Forelimb muscle (tissue), 1 donor: ENCODE results near the gene POLR2M. TPM values are rescaled to one million over a fixed set of nuclear protein-coding genes. Genes with fewer than 3 reads are reported as not detected.

Experiments
- DNase-seq: peaks from one replicate; pipeline ENCODE4 v3.0.0-alpha.2; 2013; ENCODE audit warnings: low read depth
- polyA plus RNA-seq: library from polyadenylated mRNA; unstranded; fragments of 120-200 nt; gene quantifications from one replicate; pipeline ENCODE4 v1.2.1, GENCODE V29; 2013; ENCODE audit not compliant: insufficient read length

POLR2M gene
- polyA plus RNA-seq, 1 donor, result 38.9 TPM

- no peak for DNase-seq
These were observed 15.4 kb upstream of the POLR2M start for GRCh38 chr15:57691082-57691481.

- DNase-seq, result no peak
These were observed 13.8 kb upstream of the POLR2M start for GRCh38 chr15:57692709-57693108.

DNA sequence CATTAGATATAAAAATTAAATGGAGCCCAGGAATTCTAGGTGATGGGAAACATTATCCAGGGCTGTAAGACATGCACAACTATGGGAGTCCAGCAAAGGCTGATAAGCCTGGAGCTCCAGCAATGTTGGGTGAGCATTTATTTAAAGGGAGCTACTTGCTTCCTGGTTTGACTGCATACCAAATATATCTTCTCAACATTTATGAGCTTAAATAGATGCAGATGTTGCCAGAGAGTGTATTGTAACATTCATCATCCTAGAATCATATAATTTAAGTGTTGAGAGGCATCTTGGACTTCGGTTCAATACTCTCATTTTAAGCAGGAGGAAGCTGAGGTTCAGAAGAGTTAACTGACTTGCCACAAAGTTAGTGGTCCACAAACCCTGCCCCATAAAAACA lies 12.2 kb upstream of the POLR2M start:
- DNase-seq, result no peak

DNA sequence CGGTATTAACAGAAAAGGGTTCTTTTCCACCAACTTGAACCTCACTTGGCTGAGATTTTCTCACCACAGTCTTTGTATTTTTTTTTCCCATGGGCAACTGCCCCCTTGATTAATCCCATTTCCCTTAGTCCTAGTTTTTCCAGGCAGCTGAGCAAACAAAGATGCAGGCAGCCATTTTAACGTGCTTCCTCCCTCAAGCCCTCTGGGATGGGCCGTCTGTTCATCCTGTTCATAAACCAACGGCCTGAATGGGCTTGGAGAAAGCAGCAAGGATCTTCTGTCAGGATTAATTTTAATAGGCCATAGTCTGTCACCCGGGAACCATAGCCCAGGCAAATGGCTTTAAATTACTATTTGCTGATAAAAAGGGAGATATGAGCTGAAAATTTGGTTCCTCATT lies 10.4 kb upstream of the POLR2M start:
- no peak for DNase-seq

DNA sequence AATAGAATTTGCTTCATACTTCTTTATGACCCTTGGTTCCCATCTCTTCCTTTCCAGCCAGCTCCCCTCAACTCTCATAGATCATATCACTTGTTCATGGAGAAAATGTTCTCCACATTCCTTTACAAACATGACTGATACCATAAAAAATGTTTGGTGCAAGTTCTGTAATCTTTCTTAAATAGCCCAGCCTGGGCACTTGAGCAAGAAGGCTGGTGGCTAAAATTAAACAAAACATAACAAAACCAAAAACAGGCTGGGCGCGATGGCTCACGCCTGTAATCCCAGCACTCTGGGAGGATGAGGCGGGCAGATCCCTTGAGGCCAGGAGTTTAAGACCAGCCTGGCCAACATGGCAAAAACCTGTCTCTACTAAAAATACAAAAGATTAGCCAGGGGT lies 8.9 kb upstream of the POLR2M start:
- DNase-seq, result no peak

DNA sequence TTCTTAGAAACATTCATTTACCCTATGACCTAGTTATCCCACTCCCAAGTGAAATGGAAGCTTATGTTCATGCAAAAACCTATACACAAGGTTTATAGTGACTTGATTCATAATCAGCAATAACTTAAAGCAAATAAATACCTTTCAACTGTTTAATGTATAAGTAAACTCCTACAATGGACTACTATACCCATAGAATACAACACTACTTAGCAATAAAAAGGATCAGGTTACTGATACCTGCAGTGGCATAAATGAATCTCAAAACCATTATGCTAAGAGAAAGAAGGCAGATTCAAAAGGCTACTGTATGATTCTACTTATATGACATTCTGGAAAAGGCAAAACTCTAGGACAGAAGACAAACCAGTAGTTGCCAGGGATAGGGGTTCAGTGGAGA lies 8.3 kb upstream of the POLR2M start:
- DNase-seq, result no peak

- DNase-seq, result no peak
These were observed 7.5 kb upstream of the POLR2M start for GRCh38 chr15:57698991-57699390.

GRCh38 chr15:57703387-57703786 lies 3.1 kb upstream of the POLR2M start:
- no peak for DNase-seq

GRCh38 chr15:57704441-57704840 lies 2.1 kb upstream of the POLR2M start:
- DNase-seq, result no peak

DNA sequence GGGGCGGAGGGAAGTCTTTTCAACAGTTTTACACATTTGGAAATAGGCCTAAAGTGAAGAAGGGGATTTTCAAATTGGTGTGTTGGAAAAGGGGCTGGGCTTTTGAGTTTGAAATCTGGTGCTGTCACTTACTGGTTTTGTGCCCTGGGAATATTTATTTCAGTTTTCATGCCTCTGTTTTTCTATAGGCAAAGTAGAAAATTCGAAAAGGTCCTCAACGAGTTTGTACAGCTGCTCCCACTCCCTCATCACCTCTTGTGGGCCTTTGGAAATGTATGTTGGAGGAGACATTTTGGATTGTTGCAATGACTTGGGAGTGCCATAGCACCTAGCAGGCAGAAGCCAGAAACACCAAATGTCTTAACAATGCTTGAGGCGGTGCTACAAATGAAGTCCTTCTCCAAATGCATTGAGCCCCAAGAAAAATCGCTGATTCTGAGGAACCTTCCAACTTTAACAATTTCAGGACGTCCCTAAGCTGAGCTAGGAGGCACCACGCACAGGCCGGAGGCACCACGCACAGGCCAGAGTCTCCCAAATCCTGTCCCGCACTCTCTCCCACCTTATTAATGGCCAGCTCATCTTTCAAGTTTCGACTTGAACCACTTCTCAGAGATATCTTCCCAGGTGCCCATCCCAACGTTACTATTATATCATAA lies 639 bp upstream of the POLR2M start:
- no peak for DNase-seq

- DNase-seq, result no peak
These were observed 1.5 kb downstream of the POLR2M start for GRCh38 chr15:57708047-57708446.

DNA sequence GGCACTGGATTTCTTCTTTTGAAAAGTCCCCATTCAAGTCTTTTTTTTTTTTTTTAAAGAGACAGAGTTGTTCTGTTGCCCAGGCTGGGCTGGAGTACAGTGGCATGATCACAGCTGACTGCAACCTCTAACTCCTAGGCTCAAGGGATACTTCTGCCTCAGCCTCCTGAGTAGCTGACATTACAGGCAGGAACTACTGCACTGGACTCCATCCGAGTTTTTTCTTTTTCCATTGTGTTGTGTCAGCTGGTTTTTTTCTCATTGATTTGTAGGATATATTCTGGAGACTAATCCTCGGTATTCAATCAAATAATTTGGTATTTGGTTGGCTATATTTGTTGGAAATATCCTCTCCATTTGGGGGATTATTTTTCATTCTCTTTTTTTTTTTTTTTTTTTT lies 11.8 kb downstream of the POLR2M start:
- no peak for DNase-seq

- no peak for DNase-seq
These were observed 14.4 kb downstream of the POLR2M start for GRCh38 chr15:57720867-57721266.

GRCh38 chr15:57726411-57726810 lies 19.9 kb downstream of the POLR2M start:
- DNase-seq, result no peak

DNA sequence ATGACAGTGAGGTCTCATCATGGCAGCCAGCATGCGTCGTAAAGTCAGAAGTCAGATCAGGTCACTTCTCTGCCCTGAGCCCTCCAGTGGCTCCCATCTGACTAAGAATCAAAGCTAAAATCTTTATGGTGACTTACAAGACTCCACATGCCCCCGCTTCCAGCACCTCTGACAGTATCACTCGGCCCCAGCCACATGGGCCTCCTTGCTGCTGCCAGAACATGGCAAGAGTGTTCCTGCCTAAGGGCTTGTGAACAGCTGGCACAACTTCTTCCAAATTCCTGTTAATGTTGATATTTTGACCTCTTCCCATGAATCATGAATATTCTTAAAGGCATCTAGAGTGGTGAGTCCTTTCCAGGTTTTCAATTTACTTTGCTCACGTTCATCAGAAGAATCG lies 20.5 kb downstream of the POLR2M start:
- no peak for DNase-seq

- DNase-seq, result no peak
These were observed 21.9 kb downstream of the POLR2M start for GRCh38 chr15:57728436-57728835.

GRCh38 chr15:57730876-57731275 lies 24.4 kb downstream of the POLR2M start:
- no peak for DNase-seq

DNA sequence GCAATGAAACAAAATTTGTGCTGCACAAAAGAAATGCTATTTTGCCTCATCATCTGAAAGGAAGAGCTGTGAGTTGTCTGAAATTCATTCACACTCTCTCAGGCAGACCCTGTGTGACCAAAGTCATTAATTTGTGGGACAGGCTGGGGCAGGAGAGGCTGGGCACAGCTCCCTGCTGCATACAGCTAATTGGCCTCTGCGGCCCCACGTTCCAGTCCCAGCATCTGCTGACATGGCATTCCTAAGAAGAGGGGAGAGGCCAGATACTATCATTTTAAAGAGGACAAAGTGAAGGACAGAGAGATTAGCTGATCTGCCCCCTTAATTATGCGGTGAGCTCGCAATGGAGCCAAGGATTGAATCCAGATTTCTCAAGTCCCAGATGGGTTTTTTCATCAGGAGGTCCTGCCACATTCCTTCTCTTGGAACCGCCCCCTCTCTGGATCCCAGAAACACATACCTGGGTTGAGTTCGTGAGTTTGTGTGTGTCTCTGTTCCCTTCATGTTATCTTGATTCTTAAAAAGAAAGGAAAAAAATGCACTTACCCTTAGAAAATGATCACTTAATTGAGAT lies 25.1 kb downstream of the POLR2M start:
- DNase-seq, result no peak

- DNase-seq, result no peak
These were observed 26.2 kb downstream of the POLR2M start for GRCh38 chr15:57732526-57733331.

DNA sequence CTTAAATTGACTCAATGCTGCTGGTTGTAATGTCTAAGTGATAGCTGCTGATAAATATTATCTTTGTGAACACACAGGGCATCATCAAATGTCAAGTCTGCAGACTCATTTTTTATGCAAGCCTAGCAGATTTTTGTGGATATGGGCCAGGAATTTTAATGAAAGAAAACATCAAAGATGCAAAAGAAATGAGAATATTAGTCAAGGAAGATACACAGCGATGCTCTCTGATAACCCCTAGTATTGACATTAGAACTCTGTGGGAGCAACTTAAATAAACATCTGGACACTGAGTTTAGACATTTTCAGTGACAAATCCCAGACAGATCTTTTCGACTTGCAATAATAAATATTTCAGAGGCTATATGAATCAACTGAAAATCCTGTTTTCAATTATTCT lies 28.3 kb downstream of the POLR2M start:
- DNase-seq, result no peak

DNA sequence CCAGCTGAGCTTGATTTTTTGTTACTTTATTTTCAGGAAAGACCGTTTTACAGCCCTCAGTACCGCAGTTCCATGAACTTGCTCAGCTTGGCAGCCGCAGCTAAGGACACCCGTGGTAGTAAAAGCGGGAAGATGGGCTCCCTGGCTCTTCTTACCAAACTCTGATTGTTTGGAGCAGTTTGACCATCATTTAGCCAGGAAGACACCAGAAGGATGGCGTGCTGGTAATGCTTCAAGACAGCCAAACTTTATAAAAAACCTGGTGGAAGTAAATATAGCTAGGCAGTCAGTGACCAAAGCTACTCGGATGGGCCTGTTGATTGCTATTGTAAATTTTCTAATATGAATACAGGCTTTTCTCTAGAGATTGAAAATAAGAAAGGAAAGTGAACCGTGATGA lies 28.9 kb downstream of the POLR2M start:
- DNase-seq, result no peak

- DNase-seq, result no peak
These were observed 29.4 kb downstream of the POLR2M start for GRCh38 chr15:57735891-57736290.

- DNase-seq, result no peak
These were observed 30.1 kb downstream of the POLR2M start for GRCh38 chr15:57736591-57736990.
